ENCODE results near the gene SLC9A9.

- TF ChIP-seq CTCF (conservative IDR thresholded peaks at IDR 0.05; ENCODE audit: low read depth, low read length) (no peak), EZH2 (IDR thresholded peaks at IDR 0.05; ENCODE audit: borderline replicate concordance, low read depth, low read length, poor library complexity, severe bottlenecking) (no peak)
Measured at GRCh38 chr3:143427631-143428030, 420.6 kb downstream of the SLC9A9 start.
